Calu3 (cell line): ENCODE results near the gene FHIT. TPM values are rescaled to one million over a fixed set of nuclear protein-coding genes. Genes with fewer than 3 reads are reported as not detected.

Source experiments
- BruUV-seq: library from RNA; stranded (reverse); fragments of 400-500 nt; replicated peaks from 2 replicates; lab custom pipeline; 2021; lab: Mats Ljungman, UMichigan
- CTCF ChIA-PET: fragments of 300-600 bp; sonication (Branson Sonifier 250); formaldehyde crosslinking; loops from one replicate; lab custom pipeline; 2022; ENCODE audit warnings: antibody characterized with exemption; lab: Charles Lee
- DNase-seq: peaks from one replicate; pipeline ENCODE4 v3.0.0; 2022
- H3K27ac Mint-ChIP-seq: one replicate; pipeline ENCODE4 v1.8.0; 2022; ENCODE audit warnings: mixed read lengths; ENCODE audit not compliant: unreplicated experiment
- H3K27me3 Mint-ChIP-seq: one replicate; pipeline ENCODE4 v1.8.0; 2022; ENCODE audit warnings: mixed read lengths; ENCODE audit not compliant: unreplicated experiment
- H3K36me3 Mint-ChIP-seq: one replicate; pipeline ENCODE4 v1.8.0; 2022; ENCODE audit warnings: mild to moderate bottlenecking, moderate library complexity, mixed read lengths; ENCODE audit not compliant: insufficient read depth, unreplicated experiment
- H3K4me1 Mint-ChIP-seq: one replicate; pipeline ENCODE4 v1.8.0; 2022; ENCODE audit warnings: mild to moderate bottlenecking, low read depth, mixed read lengths; ENCODE audit not compliant: unreplicated experiment
- H3K4me3 Mint-ChIP-seq: one replicate; pipeline ENCODE4 v1.8.0; 2022; ENCODE audit warnings: mild to moderate bottlenecking, low read depth, moderate library complexity, mixed read lengths; ENCODE audit not compliant: unreplicated experiment
- H3K9me3 Mint-ChIP-seq: one replicate; pipeline ENCODE4 v1.8.0; 2022; ENCODE audit warnings: low read depth, mixed read lengths; ENCODE audit not compliant: unreplicated experiment
- CTCF ChIP-seq: fragments of 200-600 bp; IDR thresholded peaks from one replicate; pipeline ENCODE4 v1.8.0; 2022; ENCODE audit warnings: antibody characterized with exemption; ENCODE audit not compliant: unreplicated experiment
- intact Hi-C: fragments of 100-400 bp; cut with micrococcal nuclease; formaldehyde crosslinking; loops from one replicate; pipeline ENCODE4 v1.10.0; 2022; ENCODE audit not compliant: unreplicated experiment
- total RNA-seq: library from RNA; stranded (reverse); gene quantifications from 2 replicates; pipeline ENCODE4 v1.2.3, GENCODE V29; 2022

FHIT gene
- total RNA-seq, 1 experiment from 2014 or later, result 6.2 TPM

GRCh38 chr3:59877263-59878037, 1373.8 kb downstream of the FHIT start:
- no peaks in the 10 kb centered on the region for H3K27me3 Mint-ChIP-seq
- H3K9me3 Mint-ChIP-seq, result peaks cover 6% of the 10 kb centered on the region
- BruUV-seq, result no TSS peak
- H3K4me3 Mint-ChIP-seq, result no peak overlapping the region
- no peak overlapping the region for H3K27ac Mint-ChIP-seq
- no peak for TF ChIP-seq CTCF
- no peaks in the 10 kb centered on the region for H3K36me3 Mint-ChIP-seq
- CTCF ChIA-PET, result no interaction called here
- no peaks in the 10 kb centered on the region for H3K4me1 Mint-ChIP-seq
- intact Hi-C loops, result no loop called here
- no peak for DNase-seq

GRCh38 chr3:59876533-59877062, 1374.7 kb downstream of the FHIT start:
- H3K27ac Mint-ChIP-seq, result no peak overlapping the region
- BruUV-seq, result no TSS peak
- intact Hi-C loops, result no loop called here
- no peaks in the 10 kb centered on the region for H3K4me1 Mint-ChIP-seq
- no peak for DNase-seq
- no peaks in the 10 kb centered on the region for H3K36me3 Mint-ChIP-seq
- no peak overlapping the region for H3K4me3 Mint-ChIP-seq
- TF ChIP-seq CTCF, result no peak
- CTCF ChIA-PET, result no interaction called here
- H3K9me3 Mint-ChIP-seq, result peaks cover 6% of the 10 kb centered on the region
- H3K27me3 Mint-ChIP-seq, result no peaks in the 10 kb centered on the region

- no peak overlapping the region for H3K4me3 Mint-ChIP-seq
- CTCF ChIA-PET, result no interaction called here
- no peaks in the 10 kb centered on the region for H3K36me3 Mint-ChIP-seq
- peaks cover 2% of the 10 kb centered on the region for H3K9me3 Mint-ChIP-seq
- DNase-seq, result no peak
- no peak overlapping the region for H3K27ac Mint-ChIP-seq
- H3K27me3 Mint-ChIP-seq, result no peaks in the 10 kb centered on the region
- intact Hi-C loops, result no loop called here
- no peak for TF ChIP-seq CTCF
- no peaks in the 10 kb centered on the region for H3K4me1 Mint-ChIP-seq
- no TSS peak for BruUV-seq
Measured at GRCh38 chr3:59873576-59874230, 1377.5 kb downstream of the FHIT start.

GRCh38 chr3:59872128-59872527, 1379.1 kb downstream of the FHIT start:
- Mint-ChIP-seq H3K9me3 (peaks cover 2% of the 10 kb centered on the region), H3K27ac (no peak overlapping the region), H3K27me3 (no peaks in the 10 kb centered on the region), H3K36me3 (no peaks in the 10 kb centered on the region), H3K4me1 (no peaks in the 10 kb centered on the region), H3K4me3 (no peak overlapping the region)
- TF ChIP-seq CTCF, result no peak
- BruUV-seq, result no TSS peak
- DNase-seq, result no peak
- intact Hi-C loops, result no loop called here
- CTCF ChIA-PET, result interaction anchor here (0.6 kb wide), 1 partner anchor 14 kb away, joined by 3 read pairs; no protein-coding TSS in a partner anchor
